GDM1 (cell line): ENCODE measurements around the gene ART4.

ENCODE experiments used
- DNase-seq: peaks from one replicate; lab custom pipeline; 2025; lab: John Stamatoyannopoulos, UW

Gene ART4

DNA sequence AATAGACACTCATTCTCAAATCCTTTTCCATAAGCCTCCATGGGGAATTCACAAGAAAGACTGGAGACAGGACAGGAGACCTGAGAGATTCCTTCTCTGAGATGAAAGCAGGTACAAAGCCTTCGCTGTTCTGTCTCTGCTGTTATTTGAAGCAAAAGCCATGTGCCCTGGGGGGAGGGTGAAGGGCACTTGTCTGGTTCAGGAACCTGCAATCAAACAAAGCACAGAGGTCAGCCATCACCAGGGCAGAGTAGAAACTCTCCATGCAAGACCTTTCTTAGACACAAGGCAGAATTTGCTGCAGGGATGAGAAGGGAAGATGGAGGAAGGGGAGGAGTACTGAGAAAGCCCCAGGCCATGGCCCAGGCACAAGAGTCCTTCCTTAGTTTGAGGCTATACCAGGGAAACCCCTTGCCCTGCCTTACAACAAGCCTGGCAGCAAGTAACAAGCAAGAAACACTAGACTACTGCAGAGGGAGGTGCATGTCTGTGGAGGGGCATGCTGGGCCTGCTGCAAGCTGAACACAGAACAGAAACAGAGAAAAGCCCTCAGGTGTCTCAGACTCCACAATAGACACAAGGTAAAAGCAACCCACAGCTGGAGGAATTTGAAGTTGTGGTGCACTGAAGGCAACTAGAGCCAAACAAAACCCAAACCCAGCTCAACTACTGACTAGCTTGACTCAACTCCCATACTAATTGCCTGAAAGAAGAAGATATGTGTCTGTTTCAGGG is 7.8 kb upstream of the ART4 start:
- DNase-seq, result no peak

DNA sequence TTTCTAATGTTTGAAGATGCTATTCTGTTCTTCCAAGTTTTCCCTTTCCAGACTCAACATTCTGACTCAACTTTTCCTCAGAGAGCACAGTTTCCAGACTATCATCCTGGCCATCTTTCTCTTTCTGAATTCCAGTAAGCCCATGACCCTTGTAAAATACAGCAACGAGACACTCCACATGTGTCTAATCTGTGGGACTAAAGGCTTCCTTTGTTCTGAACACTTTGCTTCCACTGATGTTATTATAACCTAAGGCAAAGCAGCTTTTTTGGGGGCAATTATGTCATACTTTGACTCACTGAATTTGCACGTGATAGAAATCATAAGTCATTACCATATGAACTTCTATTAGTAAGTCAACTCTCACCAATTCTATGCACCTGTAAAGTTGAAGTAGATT is 6.3 kb upstream of the ART4 start:
- DNase-seq, result no peak

DNA sequence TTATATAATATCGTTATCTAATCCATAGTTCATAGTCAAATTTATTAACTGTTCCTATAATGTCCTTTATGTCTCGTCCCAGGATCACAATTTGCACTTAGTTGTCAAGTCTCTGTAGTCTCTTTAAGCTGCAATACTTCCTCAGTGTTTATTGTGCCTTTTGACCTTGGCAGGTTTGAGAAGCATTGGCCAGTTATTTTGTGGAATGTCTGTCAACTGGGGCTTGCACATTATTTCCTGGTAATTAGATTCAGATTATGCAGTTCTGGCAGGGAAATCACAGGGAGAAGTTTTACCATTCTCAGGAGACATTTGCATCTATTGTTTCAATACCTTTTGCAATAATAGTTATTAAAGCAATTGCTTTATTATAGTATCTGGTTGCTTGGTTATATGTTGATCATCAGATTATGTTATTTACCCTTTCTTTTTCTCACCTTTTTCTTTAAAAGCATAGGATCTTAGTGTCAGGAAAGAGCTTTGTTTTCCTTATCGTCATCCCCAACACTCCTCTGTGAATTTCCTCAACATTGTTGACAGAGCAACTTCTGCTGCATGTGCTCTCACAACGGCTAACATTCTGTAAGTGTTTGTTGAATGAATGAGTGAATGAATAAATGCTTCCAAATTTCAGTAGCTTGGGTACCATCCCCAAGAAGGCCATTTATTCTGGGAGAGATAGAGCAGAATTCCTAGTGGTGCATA is 3.7 kb upstream of the ART4 start:
- no peak for DNase-seq

DNA sequence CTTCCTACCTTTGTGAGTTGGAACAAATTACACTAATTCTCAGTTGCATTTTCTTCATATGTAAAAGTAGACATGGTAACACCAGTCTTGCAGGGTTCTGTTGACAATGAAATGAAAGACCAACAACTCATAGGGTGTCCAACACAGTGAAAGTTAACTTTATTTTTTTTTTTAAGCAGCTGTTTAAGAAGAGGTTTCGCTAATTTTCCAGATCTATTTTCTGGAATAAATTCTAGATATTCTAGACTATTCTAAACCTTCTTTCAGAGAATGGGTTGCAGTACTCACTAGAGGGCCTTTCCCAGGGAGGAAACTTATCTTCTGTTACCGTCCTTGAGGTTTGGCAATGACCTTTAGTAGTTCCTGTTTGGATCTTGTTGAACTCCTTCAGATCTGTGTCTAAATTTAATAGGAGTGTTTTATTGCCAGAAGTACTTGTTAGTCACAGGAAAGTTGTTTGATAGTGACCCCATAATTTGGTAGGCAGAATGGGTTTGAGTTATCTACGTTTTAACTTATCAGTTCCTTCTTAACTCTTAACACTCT is 2.8 kb upstream of the ART4 start:
- no peak for DNase-seq

DNA sequence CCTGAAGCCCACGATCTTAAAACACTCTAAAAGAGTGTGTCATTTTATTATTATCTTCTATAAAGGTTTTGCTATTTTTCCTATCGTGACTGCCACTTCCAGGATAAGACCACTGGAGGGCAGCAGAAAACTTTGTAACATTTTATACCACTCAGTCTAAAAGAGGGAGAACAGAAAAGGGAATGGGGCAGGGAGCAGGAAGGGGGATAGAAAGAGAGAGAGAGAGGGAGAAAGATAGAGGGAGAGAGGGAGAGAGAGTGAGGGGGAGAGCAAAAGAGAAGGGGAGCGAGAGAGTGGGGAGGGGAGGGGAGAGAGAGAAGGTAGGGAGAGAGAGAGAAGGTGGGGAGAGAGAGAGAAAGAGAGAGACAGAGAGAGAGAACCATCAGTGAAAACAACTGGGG is 2.0 kb upstream of the ART4 start:
- DNase-seq, result peak; percentile 13

DNA sequence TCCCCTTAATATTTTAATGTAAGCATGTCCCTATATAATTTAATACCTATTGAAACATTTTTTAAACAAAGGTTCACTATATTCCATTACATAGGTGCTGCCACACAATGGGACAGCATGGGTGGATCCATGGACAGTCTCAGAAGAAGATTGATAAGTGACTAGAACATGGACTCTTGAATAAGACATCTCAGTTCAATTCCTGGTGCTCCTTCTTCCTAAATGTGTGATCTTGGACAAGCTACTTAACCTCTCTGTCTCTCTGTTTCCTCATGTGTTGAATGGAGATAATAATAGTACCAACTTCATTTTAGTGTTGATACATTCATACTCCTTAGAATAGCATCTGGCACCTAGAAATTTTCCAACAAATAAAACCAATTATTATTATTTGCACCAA is 1.1 kb upstream of the ART4 start:
- no peak for DNase-seq

DNA sequence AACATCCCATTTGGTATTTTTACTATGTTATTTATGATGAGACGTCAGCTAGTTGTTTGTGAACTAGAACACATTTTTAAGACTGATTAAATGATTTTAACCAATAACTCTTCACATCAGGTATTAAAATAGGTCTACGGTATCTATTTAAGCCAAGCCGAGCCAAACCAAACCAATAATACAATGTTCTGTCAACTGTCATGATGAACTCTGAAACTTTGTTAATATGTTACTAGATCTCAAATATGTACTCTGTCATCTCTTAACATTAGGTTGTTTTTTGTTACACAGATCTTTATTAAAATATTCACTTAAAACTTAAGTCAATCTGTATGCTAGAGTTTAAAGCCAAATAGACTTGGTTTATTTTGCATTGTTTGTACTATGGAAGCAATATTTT is 1.0 kb downstream of the ART4 start:
- DNase-seq, result no peak

DNA sequence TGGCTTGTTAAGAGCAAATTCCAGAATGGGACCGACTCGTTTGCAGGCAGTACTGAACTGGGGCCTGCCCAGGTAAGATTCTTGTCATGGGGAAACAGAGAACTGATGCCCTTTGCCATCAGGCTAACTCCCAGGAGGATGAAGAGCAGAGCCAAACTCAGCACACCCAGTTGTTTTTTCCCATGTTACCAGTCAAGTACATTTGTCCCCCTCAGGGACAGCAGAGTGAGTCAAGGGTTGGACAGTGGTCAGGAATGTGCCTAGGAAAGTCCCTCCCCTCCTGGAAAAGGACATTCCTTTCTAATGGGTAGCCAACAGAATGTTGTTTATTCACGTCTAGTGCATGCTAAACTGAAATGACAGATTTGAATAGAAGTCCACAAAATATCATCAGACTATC is 1.6 kb downstream of the ART4 start:
- no peak for DNase-seq

DNA sequence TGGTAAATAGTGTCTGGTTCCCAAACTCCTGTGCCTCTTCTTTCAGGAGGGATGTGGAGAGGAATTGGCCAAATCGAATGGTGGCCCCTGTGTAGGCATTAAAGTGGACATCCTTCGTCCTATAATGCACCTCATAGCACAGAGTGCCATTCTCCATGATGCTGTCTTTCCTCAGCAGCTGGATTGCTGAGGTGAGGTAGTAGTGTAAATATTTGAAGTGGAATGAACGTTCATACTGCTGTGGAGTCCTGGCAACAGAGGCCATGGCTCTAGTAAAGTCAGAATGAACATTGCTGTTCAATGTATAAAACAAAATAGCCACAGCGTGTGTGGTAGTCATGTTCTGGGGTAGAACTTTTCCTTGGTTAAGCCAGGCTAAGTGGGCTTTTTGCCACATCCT is 2.7 kb downstream of the ART4 start:
- no peak for DNase-seq

DNA sequence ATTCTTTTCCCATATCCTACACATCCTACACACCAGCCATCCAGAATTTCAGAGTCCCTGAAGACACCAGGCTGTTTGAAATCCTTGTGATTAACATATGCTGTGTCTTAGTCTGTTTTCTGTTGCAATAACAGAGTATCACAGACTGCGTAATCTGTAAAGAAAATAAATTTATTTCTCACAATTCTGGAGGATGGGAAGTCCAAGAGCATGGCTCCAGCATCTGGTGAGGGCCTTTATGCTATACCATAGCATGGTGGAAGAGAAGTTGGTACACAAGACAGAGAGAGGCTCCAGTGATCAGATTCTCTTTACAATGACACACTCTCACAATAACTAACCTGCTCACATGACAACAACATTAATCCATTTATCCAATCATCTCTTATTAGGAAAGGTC is 4.1 kb downstream of the ART4 start:
- no peak for DNase-seq

DNA sequence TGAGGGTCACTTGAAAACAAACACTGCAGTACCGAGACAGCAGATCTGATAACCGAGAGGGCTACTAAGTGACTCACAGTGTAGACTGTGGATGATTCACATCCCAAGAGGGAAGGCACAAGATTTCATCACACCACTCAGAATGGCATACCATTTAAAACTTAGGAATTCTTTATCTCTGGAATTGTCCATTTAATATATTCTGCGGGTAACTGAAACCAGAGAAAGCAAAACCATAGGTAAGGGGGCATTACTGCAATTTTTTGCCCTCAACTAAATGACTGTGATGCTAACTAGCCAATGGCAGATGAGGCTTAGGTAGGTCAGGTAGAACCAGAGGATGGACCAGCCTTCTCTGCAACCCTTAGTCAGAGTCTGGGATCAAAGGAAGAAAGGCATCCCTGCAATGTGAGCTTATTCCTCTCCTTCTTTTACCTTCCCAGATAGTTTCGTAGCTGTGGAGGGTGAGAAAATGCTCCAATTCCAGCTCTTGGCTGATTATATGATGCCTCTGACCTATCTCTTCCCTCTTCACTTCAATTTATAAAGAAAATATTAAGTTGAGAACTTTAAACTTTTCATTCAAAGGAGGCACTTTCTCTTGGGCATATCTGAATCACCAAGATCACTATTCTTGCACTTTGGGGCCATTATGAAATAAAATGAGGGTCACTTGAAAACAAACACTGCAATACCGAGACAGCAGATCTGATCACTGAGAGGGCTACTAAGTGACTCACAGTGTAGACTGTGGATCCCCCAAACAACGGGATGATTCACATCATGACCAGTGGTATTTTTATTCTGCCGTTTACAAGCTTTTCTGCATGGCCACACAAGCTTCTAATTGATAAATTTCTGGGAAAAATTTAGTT is 6.8 kb downstream of the ART4 start:
- DNase-seq, result no peak

DNA sequence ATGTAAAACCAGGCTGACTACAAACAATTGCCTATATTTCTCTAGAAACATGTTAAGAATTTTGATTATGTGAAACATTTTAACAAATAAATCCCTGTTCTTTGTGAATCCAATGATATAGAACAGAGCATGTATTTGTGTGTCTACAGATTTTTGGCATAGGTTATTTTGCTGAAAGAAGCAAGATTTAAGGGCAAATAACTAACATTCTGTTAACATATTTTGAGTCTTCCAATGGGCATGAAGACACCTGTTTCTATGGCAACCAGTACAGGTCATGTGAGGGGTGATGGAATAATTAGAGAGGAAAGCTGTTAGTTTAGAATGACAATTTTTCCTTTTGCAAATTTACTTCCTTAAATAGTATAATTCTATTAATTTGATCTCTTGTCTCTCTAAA is 8.8 kb downstream of the ART4 start:
- no peak for DNase-seq

DNA sequence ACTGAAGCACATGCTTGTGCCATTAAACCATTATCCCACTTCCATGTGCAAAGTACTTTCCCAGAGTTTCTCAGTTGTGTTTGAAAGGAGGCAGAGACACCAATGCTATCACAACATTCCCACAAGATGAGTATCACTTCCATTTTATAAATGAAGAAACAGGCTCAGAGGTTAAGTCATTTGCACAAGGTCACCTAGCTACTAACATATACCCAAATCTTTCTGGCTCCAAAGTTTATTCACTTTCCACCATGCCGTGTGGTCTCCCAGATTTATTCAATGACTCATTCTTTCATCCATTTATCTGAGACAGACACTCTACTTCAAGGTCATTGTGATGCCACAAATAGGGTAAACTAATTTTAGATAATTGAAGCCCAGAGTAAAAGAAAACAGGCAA is 9.4 kb downstream of the ART4 start:
- no peak for DNase-seq

DNA sequence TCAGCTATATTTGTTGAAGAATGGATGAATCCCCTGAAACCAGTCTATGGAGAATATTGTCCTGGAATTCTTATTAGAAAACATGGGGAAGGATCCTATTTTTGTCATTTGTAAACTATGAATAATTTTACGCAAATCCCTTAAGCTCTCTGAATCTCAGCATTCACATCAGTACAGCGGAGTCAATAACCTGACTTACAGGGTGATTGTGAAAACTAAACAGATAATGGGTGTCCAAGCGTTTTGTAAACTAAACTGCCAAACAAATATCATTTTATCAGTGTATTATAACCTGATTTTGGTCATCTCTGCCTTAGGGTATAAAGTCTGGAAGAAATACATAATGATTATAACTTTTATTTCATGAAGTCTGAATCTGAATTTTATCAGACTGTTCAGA is 10.0 kb downstream of the ART4 start:
- DNase-seq, result no peak

DNA sequence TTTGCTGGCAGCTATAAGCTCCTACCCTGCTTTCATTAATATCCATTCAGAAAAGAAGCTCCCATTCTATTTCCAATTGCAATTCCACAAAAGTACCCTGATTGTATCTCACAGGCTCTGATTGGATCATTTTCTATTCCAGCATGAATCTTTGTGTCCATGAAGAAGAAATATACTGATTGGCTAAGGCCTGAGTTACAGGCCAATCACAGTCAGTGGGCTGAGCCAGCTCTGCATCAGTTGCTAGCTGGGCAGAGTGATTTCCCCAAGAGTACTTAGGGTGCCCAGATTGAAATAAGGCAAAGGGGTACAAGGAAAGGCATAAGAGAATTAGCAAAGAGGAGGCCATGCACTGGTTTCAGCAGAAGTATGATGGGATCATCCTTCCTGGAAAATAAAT is 14.4 kb downstream of the ART4 start:
- DNase-seq, result no peak

DNA sequence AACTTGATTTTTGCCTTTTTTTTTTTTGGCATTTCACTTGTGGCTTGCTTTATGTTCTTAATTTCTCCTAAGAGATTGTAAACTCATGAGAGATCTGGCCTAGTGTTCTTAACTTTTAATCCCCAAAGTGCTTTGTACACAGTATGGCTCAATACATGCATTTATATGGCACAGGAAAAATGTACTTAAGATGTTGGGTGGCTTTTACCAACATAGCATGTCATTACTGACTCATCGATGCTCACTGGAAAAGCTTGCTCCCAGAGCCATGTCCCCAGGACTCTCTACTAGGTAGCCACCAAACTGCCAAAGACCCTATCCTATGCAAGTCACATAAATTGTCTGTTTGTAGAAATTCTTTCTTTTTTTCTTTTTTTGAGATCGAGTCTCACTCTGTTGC is 16.3 kb downstream of the ART4 start:
- DNase-seq, result no peak

DNA sequence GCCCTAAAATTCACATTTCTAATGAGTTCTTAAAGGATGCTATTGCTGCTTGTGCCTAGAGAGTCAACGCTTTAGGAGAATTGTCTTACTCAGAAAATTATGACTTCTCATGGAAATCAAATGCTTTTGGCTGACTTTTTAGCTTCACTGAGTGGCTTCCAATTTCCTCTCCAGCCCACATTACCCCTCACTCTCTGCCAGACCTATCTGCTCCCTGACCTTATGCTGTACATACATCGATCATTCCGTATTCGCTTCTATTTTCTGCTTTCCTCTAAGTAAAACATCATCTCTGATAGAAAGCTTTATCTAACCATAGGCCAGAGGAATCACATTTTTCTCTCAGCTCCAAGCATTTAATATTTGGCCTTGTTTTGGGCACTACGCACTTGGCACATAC is 16.8 kb downstream of the ART4 start:
- DNase-seq, result no peak

DNA sequence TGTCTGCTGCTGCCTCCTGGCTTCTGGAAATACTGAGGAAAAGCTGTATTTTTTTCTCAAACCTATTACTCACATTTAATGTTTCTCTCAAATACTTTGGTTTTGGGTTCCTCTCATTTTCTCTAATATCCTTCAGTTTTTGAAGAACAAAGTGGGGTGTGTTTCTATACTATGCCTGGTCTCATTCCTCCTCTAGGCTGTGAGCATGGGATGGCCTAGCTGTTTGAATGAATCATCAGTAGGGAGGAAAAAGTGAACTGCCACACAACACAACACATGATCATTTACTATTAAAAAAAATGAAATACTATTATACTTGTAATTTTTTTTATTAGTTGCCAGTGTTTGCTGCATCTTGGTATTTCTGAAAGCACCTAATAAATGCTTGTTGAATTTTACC is 18.1 kb downstream of the ART4 start:
- DNase-seq, result no peak

DNA sequence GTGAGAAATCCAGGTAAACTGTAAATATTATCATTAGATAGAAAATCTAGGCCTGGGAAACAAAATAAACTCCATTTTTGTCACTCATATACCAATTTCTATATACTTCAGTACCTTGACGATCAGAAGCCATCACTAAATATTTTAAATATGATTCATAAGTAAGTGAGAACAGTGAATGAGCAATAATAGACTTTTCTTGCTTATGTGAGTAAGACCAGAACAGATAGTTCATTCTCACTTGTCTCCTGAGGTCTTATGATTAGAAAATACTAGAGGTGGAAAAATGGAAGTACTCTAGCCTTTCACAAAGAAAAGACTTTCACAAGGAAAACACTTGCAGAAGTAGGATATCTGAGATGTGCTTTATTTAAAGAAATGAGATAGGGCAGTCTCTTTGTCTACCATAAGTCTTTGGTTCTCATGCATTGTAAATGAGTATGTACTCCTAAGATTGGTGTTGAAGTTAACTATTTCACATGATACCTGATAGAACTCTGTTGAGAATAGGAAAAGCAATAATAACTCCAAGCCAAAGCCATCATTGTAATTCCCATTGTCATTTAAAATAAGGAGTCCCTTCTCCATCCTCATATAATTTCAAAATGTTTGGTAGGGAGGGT is 19.2 kb downstream of the ART4 start:
- no peak for DNase-seq

DNA sequence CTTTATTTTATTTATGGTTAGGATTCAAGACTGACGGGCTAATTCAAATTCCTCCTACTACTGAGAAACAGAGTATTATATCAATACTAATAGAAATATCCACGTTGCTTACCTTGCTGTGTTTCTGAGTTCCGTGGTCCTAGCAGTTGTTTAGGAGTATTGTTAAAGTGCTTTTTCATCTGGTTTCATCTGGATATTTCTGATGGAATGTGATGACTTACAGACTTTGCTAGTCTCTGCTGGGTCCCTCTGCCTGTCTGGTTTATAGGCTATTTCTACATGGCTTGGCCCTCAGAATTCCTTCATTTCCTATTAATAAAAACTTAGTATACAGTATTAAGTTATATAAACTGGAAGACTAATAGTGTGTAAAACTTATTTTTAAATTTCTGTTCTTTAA is 29.3 kb downstream of the ART4 start, which contains the start of gene SMCO3:
Gene SMCO3 (minus strand): TSS at position 169 of the 400 bp plus-strand sequence. CDS start 7,502 bp downstream, outside the sequence.
- no peak for DNase-seq

DNA sequence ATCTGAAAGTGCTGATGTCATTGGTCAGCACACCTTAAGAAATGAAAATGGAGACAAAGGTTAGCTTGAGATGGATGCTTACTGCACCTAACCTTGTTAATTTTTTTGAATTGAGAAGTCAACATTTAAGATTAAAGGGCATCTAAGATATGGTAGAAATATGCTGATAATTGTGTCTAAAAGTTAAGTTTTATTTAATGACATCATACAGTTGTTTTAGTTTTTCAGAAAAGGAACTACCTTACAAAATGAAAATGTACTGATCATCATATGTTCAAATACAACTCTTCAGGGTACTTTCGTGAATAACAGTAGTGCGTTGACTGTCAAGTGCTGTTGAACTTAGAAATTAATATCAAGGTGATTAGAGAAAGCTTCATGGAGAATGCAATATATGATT is 31.8 kb downstream of the ART4 start:
- no peak for DNase-seq

DNA sequence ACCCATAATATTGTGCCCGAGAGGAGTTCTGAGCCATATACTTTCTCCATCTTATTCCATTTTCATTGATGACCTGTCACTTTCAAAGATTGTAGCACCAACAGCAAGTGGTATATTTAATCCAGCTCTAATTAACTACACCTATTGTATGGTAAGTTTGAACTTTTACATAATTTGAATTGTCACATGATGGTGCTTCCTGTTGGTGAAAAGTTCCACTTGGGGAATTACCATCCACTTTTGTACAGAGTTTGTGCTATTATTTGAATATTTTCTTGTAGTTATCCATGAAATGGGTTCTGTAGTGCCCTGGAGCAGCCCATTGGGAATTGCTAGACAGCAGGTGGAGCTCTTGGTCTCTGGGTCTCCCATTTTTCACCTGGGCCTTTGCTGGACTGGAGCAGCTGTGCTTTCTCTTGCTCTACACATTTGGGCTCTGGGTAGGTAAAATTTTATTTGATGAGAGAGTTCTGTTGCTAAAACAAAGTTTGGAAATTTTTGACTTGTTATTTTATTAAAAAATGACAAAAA is 32.3 kb downstream of the ART4 start:
- DNase-seq, result no peak
